ENCODE data around the gene IFITM2. TPM values are rescaled to one million over a fixed set of nuclear protein-coding genes. Genes with fewer than 3 reads are reported as not detected.
"Not testable (repeated sequence)": the region's sequence is repeated elsewhere in the genome, so short reads cannot be mapped to it uniquely, and the experiment has no call there.

Gene IFITM2
- total RNA-seq, 1 donor from 2014 or later: 126 TPM

DNA sequence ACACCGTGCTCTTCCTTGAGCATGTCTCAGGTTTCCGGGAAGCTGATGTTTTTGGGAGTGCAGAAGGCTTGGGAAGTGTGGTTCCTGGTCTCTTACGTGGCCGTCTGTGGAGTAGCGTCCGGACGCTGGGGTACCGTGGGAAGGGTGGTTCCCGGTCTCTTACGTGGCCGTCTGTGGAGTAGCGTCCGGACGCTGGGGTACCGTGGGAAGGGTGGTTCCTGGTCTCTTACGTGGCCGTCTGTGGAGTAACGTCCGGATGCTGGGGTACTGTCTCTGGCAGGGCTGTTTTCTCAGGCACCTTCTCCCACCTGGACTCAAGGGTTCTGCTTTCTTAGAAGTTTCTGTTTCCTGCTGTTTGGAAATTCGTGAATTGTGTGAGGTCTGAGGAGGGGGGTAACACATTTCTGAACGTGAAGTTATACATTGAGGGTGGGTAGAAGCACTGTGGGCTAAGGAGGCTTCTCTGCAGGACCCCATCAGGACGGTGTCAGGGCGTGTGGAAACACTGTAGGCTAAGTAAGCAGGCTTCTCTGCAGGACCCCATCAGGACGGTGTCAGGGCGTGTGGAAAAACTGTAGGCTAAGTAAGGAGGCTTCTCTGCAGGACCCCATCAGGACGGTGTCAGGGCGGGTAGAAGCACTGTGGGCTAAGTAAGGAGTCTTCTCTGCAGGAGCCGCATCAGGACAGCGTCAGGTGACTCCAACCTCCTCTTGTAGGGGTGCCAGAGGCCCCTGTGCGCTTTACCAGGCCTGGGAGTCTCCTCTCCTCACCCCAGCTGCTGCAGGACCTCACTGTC lies 18.4 kb downstream of the IFITM2 start:
- DNase-seq (ENCODE audit: low read depth): no peak

DNA sequence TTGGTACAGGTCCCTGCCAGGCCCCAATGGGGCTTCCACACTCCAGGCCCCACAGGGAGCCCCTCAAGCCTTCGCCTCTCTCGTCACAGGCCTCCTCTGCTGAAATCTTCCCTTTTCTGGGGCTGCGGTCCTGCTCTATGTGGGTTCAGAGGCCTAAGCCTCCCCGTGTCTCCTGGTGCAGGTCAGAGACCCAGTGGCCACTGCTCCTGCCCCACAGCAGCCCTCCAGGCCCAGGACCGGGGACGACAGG lies 18.9 kb downstream of the IFITM2 start:
- no peak for DNase-seq (ENCODE audit: low read depth)

DNA sequence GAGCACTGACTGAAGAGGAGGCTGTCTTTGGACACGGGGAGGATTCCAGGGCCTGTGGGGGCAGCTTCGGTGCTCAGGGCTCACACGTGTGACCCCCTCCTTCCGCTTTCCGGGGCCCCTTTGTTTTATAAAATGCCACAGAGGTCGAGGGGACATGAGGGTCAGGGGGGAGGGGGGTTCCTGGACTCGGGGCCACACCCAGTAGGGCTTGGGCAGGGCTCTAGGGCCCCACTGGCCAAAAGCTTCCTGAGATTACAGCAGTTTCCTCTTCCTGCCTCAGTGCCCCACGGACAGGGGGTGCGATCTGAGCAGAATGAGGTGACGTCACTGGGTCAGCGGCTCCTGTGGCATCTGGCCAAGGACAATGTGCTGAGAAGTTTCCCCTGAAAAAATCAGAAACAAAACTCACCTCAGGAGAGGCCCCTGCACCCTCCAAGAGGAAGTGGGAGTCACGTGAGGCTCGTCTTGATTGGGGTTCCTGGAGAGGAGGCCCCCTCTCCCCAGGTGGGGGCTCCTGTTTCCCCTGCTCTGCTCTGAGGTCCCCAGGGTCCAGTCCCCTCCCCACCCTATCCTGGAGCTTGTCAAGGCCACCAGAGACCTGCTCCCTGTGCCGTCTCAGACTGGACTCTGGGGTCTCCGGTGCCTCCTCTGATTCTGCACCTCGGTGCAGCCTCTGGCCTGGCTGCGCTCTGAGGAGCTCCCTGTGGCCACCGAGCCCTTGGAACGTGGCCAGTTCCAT lies 19.4 kb downstream of the IFITM2 start:
- DNase-seq (ENCODE audit: low read depth): peak; percentile 54

- peak; percentile 27 for DNase-seq (ENCODE audit: low read depth)
Observed at GRCh38 chr11:327581-327923, 19.9 kb downstream of the IFITM2 start.

DNA sequence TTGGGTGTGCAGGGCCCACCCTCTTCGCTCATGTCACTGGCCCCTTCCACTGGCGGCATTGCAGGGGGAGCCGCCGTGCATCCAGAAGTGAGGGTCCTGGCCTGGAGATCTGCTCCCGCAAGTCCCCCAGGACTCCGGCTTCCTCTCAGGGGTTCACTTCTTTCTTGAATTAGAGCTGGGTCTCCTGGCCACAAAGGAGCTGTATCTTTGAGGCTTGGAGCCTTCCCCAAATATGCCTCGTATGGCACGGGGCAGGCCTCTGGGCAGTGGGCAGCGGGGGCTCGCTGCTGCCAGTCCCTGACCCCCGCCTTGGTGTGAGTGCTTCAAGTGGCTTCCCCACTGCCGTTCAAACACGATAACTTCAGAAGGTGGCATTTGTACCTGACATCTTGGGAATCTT lies 20.4 kb downstream of the IFITM2 start:
- no peak for DNase-seq (ENCODE audit: low read depth)

- not testable (repeated sequence) for DNase-seq (ENCODE audit: low read depth)
Observed at GRCh38 chr11:328516-329100, 21.0 kb downstream of the IFITM2 start.

DNA sequence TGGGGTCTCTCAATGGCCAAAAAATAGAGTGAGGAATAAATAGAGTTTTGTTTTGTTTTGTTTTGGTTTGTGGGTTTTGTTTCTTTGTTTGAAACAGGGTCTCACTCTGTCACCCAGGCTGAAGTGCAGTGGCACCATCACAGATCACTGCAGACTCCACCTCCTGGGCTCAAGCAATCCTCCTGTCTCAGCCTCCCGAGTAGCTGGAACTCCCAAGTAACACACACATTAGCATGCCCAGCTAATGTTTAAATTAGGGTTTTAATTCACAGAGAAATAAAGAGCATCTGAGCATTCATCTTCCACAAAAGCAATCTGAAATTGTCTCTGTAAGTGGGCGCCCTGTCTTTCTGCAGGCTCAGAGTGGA lies 22.3 kb downstream of the IFITM2 start:
- no peak for DNase-seq (ENCODE audit: low read depth)

- no peak for DNase-seq (ENCODE audit: low read depth)
Observed at GRCh38 chr11:330307-330693, 22.7 kb downstream of the IFITM2 start.

DNA sequence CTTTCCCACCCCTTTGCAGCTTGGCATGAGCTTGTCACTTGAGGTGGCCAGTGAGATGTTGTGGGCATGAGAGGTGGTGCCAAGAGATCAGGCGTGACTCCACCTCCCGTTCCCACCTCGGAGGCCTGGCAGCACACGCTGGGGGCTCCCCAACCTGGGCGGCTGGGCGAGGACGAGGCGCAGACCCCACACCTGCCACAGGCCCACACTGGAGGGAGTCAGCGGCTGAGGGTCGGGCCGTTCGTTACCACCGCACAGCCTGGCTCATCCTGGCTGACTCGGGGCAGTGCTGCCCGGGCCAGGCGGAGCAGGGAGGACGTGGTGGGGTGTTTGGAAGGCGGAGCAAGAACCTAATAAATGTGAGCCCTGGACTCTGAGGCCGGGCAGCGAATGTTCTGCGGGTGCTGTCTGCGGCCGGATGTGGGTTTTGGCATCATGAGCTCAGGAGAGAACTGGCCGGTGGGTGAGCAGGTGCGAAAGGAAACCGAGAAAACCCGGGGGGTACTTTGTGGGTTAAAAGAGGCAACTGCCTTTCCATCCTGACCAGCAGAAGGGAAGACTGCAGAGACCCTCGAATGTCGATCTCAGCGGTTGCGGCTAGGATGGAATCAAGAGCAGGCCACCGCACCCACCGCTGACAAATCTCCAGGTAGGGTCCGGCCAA lies 23.2 kb downstream of the IFITM2 start:
- DNase-seq (ENCODE audit: low read depth): no peak

GRCh38 chr11:331358-332060 lies 23.9 kb downstream of the IFITM2 start:
- no peak for DNase-seq (ENCODE audit: low read depth)

GRCh38 chr11:332651-333480 lies 25.2 kb downstream of the IFITM2 start:
- DNase-seq (ENCODE audit: low read depth): no peak

GRCh38 chr11:333616-334263 lies 26.1 kb downstream of the IFITM2 start:
- not testable (repeated sequence) for DNase-seq (ENCODE audit: low read depth)

DNA sequence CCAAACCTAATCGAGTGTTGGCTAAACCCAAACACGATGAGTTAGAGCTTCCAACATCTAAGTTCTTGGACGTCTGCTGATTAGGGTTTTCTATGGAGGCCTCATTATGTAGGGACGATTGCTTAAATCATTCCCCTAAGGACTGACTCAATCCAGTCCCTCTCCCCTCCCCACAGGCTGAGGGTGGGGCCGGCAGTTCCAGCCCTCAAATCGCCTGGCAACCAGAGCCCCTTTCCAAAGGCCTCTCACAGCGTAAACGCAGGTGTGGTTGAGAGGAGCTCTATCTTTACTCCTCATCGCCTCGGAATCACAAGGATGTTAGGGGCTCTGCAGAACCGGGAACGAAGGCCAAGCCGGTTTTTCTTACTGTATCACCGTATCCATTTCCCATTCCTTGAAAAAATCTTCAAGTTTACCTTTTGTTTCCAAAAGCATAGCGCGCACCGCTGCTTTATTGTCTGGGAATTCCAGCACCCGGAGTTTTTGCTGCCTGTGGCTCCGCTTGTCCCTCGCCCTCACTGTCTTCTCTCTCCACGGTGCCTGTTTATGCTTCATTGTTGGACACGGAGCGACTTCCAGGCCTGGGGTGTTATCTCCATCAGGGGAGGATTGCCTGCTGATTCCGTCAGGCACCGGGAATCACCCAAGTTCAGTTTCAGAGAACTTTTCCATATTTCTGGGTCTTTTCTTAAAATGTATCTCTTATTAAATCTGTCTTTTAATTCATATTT lies 26.8 kb downstream of the IFITM2 start:
- no peak for DNase-seq (ENCODE audit: low read depth)

DNA sequence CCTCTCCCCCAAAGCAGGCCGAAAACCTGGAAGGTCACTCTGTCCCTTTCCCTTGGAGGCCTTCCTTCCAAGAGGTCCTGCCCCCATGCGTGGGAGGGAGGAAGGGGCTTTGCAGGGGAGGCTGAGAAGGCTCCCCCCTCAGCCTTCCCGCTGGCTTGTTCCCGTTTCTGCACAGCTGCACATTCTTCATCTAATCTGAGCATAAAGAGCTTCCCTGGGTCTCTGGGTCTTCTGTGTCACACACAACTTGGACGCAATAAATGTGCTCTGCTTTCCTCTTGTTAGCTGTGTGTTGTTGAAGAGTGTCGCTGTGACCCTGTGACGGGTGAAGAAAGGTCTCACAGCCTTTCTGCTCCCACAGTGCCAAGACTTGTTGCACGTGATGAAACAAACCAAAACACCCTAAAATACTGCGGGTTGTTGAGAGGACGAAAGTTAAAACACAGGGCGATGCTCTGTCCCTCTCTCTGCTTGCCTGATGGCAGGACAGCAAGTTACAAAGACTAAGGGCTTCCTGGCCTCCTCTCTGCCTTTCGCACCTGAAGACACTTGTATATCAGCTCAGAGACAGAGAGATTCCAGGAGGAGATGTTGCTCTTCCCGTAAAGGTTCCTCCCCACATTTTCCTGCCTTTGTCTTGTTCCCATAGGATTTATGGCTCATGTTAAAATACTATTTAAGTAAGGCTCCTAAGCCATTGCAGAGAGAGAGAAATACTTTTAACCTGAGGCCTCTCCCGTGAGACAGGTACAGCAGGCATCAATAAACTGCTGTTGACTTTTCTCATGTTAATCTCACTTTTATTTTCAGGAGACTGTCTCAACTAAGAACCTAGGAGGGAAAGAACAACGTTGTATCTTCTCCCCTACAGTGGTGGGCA lies 28.4 kb downstream of the IFITM2 start:
- no peak for DNase-seq (ENCODE audit: low read depth)

DNA sequence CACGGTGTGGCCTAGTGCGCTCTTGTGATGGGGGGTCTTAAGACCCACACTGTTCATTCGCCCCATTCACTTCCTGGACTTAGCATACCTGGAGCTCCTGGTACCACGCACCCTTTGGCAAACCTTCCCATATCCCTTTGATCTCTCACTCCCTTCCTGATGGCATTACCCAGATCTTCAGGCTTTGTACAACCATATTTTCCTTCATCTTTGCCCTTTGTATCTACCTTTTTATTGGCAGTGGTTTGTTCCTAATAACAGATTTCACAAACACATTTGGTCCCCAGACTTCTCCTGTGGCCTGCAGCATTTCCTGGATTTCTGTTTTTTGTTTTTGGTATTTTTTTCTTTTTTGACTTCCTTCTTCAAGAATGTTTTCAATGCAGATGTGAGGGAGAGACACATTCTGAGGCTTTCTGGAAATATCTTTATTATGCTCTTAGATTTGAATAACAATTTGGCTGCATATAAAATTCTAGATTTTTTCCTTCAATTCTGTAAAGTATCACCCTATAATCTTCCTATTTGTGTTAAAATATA lies 29.1 kb downstream of the IFITM2 start:
- no peak for DNase-seq (ENCODE audit: low read depth)

DNA sequence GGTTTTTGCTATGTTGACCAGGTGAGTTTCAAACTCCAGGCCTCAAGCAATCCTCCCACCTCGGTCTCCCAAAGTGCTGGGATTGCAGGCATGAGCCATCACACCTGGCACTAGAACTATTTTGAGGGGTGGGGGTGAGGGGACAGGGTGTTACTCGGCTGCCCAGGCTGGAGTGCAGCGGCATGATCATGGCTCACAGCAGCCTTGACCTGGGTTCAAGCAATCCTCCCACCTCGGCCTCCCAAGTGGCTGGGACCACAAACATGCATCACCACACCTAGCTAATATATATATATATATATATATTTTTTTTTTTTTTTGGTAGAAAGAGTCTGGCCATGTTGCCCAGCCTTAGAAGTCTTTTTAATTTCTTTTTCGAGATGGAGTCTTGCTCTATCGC lies 30.1 kb downstream of the IFITM2 start:
- no peak for DNase-seq (ENCODE audit: low read depth)

DNA sequence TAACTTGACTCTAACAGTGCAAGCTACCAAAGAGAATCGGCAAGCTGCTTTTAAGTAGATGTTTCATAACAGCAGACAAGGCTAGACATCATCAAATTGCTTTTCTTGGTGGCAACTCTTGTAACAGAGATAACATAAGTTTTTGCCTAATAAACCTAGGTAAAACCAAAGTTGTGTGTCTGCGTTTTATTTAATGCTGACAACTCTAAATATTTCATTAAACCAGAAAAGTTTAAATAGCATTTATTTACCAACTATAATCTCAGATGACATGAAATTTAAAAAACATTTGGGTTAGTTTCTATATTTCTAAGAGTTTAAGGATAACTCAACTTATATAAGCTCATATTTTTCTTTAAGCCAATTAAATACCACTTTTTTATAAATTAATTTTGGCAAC lies 32.3 kb downstream of the IFITM2 start:
- no peak for DNase-seq (ENCODE audit: low read depth)

- DNase-seq (ENCODE audit: low read depth): no peak
Observed at GRCh38 chr11:340539-341512, 33.2 kb downstream of the IFITM2 start.

All from renal cortical epithelial cell (primary cell).